ENCODE data around the gene PLD5.

DNA sequence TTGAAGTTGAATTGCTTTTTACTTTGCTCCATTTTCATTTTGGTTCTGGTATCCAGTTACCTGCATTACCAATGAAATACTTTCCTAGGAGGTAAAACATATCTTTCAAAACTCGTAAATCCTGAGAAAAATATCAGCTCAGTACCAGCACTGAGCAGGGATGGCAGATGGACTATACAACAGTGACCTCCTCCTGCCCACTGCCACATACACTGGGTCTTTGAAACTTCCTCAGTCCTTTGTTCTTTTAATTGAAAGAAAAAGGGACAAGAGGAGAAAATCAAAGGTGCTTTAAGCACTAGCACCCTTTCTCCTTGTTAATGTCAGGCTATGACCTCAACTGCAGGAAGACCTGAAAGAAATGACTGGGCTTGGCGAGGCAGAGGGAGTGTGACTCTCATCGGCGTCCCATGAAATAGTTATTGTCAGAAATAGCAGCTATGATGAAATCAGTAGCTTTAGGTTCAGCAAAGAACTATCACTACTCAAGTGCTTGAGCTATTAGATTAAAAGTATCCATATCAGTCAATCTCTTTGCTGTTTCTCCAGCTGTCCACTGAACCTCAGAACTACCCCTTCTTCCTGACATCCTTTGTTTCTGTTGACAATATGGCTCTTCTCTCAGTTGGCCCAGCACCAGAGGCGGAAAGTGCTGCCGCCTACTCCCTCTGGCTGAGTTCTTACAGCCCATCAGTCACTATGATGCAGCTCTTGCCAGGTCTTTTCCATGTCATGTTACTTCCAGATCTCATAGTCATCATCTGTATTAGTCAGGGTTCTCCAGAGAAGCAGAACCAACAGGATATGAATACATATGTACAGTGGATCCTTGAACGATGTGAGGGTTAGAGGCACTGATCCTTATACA, 318.6 kb downstream of the PLD5 start:
- TF ChIP-seq, protein P1, sequence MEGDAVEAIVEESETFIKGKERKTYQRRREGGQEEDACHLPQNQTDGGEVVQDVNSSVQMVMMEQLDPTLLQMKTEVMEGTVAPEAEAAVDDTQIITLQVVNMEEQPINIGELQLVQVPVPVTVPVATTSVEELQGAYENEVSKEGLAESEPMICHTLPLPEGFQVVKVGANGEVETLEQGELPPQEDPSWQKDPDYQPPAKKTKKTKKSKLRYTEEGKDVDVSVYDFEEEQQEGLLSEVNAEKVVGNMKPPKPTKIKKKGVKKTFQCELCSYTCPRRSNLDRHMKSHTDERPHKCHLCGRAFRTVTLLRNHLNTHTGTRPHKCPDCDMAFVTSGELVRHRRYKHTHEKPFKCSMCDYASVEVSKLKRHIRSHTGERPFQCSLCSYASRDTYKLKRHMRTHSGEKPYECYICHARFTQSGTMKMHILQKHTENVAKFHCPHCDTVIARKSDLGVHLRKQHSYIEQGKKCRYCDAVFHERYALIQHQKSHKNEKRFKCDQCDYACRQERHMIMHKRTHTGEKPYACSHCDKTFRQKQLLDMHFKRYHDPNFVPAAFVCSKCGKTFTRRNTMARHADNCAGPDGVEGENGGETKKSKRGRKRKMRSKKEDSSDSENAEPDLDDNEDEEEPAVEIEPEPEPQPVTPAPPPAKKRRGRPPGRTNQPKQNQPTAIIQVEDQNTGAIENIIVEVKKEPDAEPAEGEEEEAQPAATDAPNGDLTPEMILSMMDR (IDR thresholded peaks at IDR 0.05): no peak
- TF ChIP-seq POLR2A (IDR thresholded peaks at IDR 0.05): no peak
- TF ChIP-seq POLR2AphosphoS5 (IDR thresholded peaks at IDR 0.05): no peak
